ENCODE results near the gene LRRC43.

Gene LRRC43

DNA sequence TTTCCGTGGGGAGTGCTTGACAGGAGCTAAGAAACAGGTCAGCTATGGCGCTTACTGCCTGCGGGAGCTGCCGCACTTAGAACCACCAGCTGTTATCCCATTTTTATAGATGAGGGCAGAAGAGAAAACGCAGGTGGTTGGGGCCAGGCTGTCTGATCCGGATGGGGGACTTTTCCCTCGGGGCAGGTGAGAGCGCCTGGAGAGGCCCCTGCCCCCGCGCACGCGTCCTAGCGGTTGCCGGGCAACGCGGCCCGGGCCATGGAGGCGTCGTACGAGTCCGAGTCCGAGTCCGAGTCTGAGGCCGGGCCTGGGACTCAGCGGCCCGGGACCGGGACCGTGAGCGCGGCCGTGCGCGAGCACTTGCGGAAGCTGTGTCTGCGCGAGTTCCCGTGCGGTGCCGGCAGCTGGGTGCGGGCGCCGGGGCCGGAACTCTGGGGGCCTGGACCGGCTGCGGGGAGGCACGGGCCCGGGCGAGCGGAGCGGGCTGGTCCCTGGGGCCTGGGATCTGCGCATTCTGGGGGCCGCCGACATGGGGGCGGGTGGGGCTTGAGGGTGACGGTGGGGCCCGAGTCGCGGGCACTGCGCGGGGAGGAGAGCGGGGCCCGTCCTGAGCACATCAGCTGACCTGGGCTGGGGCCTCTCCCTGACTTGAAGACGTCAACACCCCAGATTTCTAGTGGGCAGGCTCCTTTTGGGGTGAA lies at the start of gene LRRC43:
Gene LRRC43, plus strand, starts transcription at position 237 of the 701 bp plus-strand sequence. Its CDS starts 22 bp downstream, at position 259.
- DNase-seq (ENCODE audit: extremely low read depth in 1 of 2, low read depth in 1 of 2), result no peak

DNA sequence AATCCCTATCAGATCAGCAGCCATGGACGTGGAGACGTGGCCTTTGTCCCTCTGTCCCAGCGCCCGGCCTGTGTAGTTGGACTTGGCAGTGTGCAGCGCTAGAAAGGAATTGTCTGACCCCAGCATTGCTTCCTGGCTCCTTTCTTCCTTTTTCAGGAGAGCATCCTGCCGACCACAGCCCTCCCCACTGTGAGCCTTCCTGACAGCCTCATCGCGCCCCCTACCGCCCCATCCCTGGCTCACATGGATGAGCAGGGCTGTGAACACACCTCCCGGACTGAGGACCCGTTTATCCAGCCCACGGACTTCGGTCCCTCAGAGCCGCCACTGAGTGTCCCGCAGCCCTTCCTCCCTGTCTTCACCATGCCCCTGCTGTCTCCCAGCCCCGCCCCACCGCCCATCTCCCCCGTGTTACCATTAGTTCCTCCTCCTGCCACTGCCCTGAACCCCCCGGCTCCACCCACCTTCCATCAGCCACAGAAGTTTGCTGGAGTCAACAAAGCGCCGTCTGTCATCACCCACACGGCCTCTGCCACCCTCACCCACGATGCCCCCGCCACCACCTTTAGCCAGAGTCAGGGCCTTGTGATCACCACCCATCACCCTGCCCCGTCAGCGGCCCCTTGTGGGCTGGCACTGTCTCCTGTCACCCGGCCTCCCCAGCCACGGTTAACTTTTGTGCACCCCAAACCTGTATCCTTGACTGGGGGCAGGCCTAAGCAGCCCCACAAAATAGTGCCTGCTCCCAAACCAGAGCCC lies 49.6 kb upstream of the LRRC43 start:
- no peak for DNase-seq (ENCODE audit: extremely low read depth in 1 of 2, low read depth in 1 of 2)

- DNase-seq (ENCODE audit: extremely low read depth in 1 of 2, low read depth in 1 of 2), result no peak
These were observed 47.4 kb upstream of the LRRC43 start for GRCh38 chr12:122135437-122136031.

- no peak for DNase-seq (ENCODE audit: extremely low read depth in 1 of 2, low read depth in 1 of 2)
These were observed 45.7 kb upstream of the LRRC43 start for GRCh38 chr12:122137229-122137628.

DNA sequence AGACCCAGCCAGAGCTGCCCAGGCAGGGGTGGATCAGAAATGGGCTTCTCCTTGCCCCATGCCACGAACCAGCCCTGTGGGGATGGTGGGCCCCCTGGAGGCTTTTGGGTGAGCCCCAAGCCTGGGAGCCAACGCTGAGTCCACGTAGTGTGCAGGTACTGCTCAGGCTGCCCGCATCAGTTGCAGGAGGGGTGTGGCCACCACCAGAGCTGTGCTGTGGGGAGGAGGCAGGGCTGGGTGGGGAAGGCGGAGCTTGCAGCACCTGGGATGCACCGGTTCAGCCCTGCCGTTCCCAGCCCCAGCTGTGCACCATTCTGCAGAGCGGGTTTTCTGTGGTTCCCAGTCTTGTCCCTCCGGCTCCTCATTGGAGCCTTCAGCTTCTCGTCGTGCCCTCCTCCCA lies 45.2 kb upstream of the LRRC43 start:
- DNase-seq (ENCODE audit: extremely low read depth in 1 of 2, low read depth in 1 of 2), result no peak

DNA sequence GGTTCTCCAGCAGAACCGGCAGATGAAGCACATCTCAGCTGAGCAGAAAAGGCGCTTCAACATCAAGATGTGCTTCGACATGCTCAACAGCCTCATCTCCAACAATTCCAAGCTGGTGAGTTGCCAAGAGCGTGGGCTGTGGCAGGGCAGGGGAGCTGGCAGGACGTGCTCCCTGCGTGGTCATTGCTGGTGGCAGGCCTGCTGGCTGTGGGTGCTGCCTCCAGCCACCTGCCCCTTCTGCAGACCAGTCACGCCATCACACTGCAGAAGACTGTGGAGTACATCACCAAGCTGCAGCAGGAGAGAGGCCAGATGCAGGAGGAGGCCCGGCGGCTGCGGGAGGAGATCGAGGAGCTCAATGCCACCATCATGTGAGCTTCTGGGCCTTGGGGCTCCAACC lies 44.7 kb upstream of the LRRC43 start:
- no peak for DNase-seq (ENCODE audit: extremely low read depth in 1 of 2, low read depth in 1 of 2)

DNA sequence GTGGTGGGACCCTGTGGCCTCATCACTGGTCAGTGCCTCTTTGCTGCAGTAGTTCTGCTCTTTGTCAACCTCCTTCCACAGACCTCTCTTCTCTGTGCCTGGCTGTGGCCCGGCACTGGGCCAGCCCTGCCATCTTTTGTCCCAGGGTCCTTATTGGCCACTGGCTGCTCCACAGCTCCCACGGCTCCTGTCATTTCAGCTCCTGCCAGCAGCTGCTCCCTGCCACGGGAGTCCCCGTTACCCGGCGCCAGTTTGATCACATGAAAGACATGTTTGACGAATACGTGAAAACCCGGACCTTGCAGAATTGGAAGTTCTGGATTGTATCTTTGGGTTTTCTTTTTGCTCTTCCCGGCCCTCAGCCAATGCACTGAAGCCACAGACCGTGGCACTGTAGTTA lies 44.3 kb upstream of the LRRC43 start:
- no peak for DNase-seq (ENCODE audit: extremely low read depth in 1 of 2, low read depth in 1 of 2)

- DNase-seq (ENCODE audit: extremely low read depth in 1 of 2, low read depth in 1 of 2), result no peak
These were observed 43.7 kb upstream of the LRRC43 start for GRCh38 chr12:122139266-122139665.

DNA sequence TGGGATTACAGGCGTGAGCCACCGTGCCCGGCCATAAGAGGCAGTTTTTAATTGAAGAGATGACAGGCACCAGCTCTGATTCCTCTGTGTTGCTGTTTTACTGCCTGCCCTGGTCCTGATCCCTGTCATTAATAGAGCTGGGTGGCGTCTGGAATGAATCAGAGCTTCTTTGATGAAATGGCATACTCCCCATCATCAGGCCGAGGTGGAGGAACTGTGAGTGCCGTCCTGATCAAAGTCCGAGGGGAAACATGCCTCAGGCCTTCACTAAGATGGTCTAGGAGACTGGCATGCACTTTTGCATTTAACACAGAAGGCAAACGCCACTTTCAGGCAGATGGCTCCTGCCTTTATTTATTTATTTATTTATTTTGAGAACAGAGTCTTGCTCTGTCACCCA lies 43.0 kb upstream of the LRRC43 start:
- no peak for DNase-seq (ENCODE audit: extremely low read depth in 1 of 2, low read depth in 1 of 2)

GRCh38 chr12:122140467-122141257 lies 42.3 kb upstream of the LRRC43 start:
- DNase-seq (ENCODE audit: extremely low read depth in 1 of 2, low read depth in 1 of 2), result no peak

- no peak for DNase-seq (ENCODE audit: extremely low read depth in 1 of 2, low read depth in 1 of 2)
These were observed 40.8 kb upstream of the LRRC43 start for GRCh38 chr12:122141911-122142725.

GRCh38 chr12:122142857-122143256 lies 40.1 kb upstream of the LRRC43 start:
- DNase-seq (ENCODE audit: extremely low read depth in 1 of 2, low read depth in 1 of 2), result no peak

DNA sequence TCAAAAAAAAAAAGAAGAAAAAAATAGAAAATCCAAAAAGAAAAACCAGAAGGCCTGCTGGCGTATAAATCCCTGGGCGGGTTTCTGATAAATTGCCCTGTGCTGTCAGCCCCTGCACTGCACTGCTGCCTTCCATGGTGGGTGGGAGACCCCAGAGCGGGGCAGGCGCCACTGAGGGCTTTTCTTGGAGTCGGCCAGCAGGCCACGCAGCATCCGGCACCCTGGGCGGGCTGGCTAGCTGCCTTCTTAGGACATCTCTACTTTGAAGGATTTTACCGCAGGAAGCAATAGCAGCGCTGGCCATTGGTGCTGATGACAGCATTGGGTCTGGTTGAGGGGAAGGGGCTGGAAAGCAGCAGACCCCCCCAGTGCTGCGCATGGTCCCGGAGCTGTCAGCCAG lies 38.0 kb upstream of the LRRC43 start:
- no peak for DNase-seq (ENCODE audit: extremely low read depth in 1 of 2, low read depth in 1 of 2)

GRCh38 chr12:122145505-122146330 lies 37.2 kb upstream of the LRRC43 start:
- DNase-seq (ENCODE audit: extremely low read depth in 1 of 2, low read depth in 1 of 2), result no peak

GRCh38 chr12:122147514-122148290 lies 35.2 kb upstream of the LRRC43 start:
- DNase-seq (ENCODE audit: extremely low read depth in 1 of 2, low read depth in 1 of 2), result no peak

DNA sequence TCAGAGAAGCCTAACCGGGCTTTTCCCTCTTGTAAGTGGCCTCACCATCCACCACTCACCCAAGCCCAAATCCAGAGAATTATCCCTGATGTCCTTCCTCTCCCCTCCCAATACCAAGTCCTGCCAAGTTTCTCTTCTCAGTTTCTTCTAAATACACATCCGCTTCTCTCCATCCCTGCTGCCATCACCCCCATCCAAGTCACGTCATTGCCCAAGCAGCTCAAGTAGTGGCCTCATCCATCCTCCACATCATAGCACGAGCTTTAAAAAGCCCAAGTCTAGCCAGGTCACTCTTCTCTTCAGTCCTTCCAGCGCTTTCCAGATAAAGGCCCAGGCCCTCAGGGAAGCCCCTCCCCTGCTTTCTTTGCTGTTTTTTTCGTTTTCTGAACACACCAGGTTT lies 34.3 kb upstream of the LRRC43 start:
- no peak for DNase-seq (ENCODE audit: extremely low read depth in 1 of 2, low read depth in 1 of 2)

GRCh38 chr12:122150127-122150681 lies 32.7 kb upstream of the LRRC43 start:
- no peak for DNase-seq (ENCODE audit: extremely low read depth in 1 of 2, low read depth in 1 of 2)

DNA sequence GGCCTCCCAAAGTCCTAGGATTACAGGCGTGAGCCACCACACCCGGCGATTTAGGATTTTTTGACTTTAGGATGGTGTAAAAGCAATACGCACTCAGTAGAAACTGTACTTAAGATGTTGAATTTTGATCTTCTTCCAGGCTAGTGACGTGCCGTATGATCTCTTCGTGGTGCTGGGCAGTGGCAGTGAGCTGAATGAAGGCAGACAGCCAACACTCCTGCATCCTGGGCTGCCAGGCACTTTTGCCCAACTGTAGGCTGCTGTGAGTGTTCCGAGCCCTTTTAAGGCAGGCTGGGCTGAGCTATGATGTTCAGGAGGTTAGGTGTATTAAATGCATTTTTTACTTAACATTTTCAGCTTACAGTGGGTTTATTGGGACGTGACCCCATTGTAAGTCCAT lies 30.2 kb upstream of the LRRC43 start:
- no peak for DNase-seq (ENCODE audit: extremely low read depth in 1 of 2, low read depth in 1 of 2)

Measured in stimulated activated CD8-positive, alpha-beta memory T cell treated with anti-CD3 and anti-CD28 coated beads, Interleukin-7, amount 100 ng/mL, for 48 hours (primary cell).